SU-DHL-6 (cell line): ENCODE data around the gene HOTAIR.

Experiments
- EZH2phosphoT487 ChIP-seq: fragments of 200-600 bp; sonication (generic), shearing (Covaris generic); conservative IDR thresholded peaks from 2 replicates; pipeline ENCODE4 v1.6.1; 2018; ENCODE audit warnings: mild to moderate bottlenecking, antibody characterized with exemption, low read length, moderate library complexity, mixed read lengths
- TF ChIP-seq, protein P1 (sequence below): fragments of 200-600 bp; sonication (generic); IDR thresholded peaks from one replicate; pipeline ENCODE4 v1.5.1; 2017; ENCODE audit warnings: antibody characterized with exemption, mild to moderate bottlenecking, low read length, moderate library complexity; ENCODE audit not compliant: insufficient read depth, poor library complexity, severe bottlenecking

DNA sequence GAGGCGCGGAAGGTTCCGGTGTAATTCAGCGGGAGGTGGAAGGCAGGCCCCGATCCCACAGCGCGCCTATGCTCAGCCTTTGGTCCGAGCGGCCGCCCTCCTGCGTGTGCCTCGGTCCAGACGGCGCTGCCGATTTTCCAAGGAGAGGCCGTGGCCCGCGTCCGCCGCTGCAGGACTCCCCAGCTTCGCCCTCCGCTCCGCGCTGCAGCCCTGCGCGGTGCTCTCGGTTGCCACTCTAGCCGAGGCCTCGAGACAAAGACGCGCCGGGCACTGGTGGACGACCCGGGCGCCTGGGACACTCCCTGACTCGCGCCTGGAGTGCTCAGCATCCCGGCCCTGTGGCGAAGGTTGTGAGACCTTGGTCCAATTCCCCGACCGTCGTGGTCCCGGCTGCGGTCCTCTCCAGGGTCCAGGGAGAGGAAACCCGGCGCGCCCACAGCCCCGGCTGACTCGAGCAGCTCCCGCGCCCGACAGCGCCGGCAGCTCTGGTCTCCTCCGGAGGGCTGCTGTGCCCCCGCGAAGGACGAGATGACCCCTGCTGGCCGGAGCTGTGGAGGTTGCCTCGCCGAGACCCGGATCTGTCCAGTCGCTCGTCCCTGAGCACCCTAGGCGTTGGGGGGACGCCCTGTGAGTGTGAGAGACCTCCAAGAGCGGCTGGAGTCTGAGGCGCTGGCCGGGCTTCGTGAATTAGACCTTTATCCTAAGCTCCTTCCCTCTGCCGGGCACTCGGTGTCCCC is 13.6 kb downstream of the HOTAIR start:
- TF ChIP-seq, protein P1, sequence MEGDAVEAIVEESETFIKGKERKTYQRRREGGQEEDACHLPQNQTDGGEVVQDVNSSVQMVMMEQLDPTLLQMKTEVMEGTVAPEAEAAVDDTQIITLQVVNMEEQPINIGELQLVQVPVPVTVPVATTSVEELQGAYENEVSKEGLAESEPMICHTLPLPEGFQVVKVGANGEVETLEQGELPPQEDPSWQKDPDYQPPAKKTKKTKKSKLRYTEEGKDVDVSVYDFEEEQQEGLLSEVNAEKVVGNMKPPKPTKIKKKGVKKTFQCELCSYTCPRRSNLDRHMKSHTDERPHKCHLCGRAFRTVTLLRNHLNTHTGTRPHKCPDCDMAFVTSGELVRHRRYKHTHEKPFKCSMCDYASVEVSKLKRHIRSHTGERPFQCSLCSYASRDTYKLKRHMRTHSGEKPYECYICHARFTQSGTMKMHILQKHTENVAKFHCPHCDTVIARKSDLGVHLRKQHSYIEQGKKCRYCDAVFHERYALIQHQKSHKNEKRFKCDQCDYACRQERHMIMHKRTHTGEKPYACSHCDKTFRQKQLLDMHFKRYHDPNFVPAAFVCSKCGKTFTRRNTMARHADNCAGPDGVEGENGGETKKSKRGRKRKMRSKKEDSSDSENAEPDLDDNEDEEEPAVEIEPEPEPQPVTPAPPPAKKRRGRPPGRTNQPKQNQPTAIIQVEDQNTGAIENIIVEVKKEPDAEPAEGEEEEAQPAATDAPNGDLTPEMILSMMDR = no peak
- no peak for TF ChIP-seq EZH2phosphoT487
